KMS-11 (cell line): ENCODE results near the gene PCDHB4.
"Not testable (repeated sequence)": the region's sequence is repeated elsewhere in the genome, so short reads cannot be mapped to it uniquely, and the experiment has no call there.

ENCODE experiments used
- H2AFZ ChIP-seq: fragments of 200-600 bp; sonication (generic); 2 replicates; pipeline ENCODE4 v1.6.1; 2016; ENCODE audit warnings: antibody characterized with exemption, mixed run types, low read depth
- H3K27ac ChIP-seq: fragments of 200-600 bp; sonication (generic); 2 replicates; pipeline ENCODE4 v1.6.1; 2016; ENCODE audit warnings: mild to moderate bottlenecking, mixed run types
- H3K27me3 ChIP-seq: fragments of 200-600 bp; sonication (generic); 2 replicates; pipeline ENCODE4 v1.6.1; 2017; ENCODE audit warnings: mild to moderate bottlenecking, low read depth, mixed run types, moderate library complexity; ENCODE audit not compliant: insufficient read depth
- H3K36me3 ChIP-seq: fragments of 200-600 bp; sonication (generic); 2 replicates; pipeline ENCODE4 v1.6.1; 2017; ENCODE audit warnings: mild to moderate bottlenecking, mixed run types; ENCODE audit not compliant: insufficient read depth
- H3K4me1 ChIP-seq: fragments of 200-600 bp; sonication (generic); 2 replicates; pipeline ENCODE4 v1.6.1; 2016; ENCODE audit warnings: mild to moderate bottlenecking, low read depth, mixed run types; ENCODE audit not compliant: poor library complexity, severe bottlenecking
- H3K4me2 ChIP-seq: fragments of 200-600 bp; sonication (generic); 2 replicates; pipeline ENCODE4 v1.7.0; 2016; ENCODE audit warnings: mild to moderate bottlenecking, mixed run types
- H3K4me3 ChIP-seq: fragments of 200-600 bp; sonication (generic); IDR thresholded peaks from 2 replicates; pipeline ENCODE4 v1.6.1; 2017; ENCODE audit warnings: low read depth, low read length, mixed read lengths; ENCODE audit not compliant: insufficient read depth
- H3K79me2 ChIP-seq: fragments of 200-600 bp; sonication (generic); 2 replicates; pipeline ENCODE4 v1.6.1; 2016; ENCODE audit warnings: low read depth, mixed run types; ENCODE audit not compliant: insufficient read depth
- H3K9ac ChIP-seq: fragments of 200-600 bp; sonication (generic); 2 replicates; pipeline ENCODE4 v1.6.1; 2016; ENCODE audit warnings: mild to moderate bottlenecking, mixed run types
- H4K20me1 ChIP-seq: fragments of 200-600 bp; sonication (generic); 2 replicates; pipeline ENCODE4 v1.6.1; 2016; ENCODE audit warnings: mild to moderate bottlenecking, mixed run types; ENCODE audit not compliant: insufficient read depth
- TF ChIP-seq, protein P1 (sequence below): fragments of 200-600 bp; sonication (generic); conservative IDR thresholded peaks from 2 replicates; pipeline ENCODE4 v1.6.1; 2017; ENCODE audit warnings: low read depth, mild to moderate bottlenecking, antibody characterized with exemption, low read length, moderate library complexity, mixed read lengths

PCDHB4 gene

DNA sequence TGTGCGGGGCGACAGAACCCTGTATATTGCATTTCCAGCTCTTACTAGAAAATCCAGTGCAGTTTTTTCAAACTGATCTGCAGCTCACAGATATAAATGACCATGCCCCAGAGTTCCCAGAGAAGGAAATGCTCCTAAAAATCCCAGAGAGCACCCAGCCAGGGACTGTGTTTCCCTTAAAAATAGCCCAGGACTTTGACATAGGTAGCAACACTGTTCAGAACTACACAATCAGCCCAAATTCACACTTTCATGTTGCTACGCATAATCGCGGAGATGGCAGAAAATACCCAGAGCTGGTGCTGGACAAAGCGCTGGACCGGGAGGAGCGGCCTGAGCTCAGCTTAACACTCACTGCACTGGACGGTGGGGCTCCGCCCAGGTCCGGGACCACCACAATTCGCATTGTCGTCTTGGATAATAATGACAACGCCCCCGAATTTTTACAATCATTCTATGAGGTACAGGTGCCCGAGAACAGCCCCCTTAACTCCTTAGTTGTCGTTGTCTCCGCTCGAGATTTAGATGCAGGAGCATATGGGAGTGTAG lies 14.2 kb downstream of the PCDHB4 start:
- H3K36me3 ChIP-seq, result no peaks in the 10 kb centered on the region
- no peaks in the 10 kb centered on the region for H3K4me1 ChIP-seq
- no peak overlapping the region for H3K4me2 ChIP-seq
- no peaks in the 10 kb centered on the region for H3K79me2 ChIP-seq
- H3K4me3 ChIP-seq, result no peak overlapping the region
- TF ChIP-seq, protein P1, sequence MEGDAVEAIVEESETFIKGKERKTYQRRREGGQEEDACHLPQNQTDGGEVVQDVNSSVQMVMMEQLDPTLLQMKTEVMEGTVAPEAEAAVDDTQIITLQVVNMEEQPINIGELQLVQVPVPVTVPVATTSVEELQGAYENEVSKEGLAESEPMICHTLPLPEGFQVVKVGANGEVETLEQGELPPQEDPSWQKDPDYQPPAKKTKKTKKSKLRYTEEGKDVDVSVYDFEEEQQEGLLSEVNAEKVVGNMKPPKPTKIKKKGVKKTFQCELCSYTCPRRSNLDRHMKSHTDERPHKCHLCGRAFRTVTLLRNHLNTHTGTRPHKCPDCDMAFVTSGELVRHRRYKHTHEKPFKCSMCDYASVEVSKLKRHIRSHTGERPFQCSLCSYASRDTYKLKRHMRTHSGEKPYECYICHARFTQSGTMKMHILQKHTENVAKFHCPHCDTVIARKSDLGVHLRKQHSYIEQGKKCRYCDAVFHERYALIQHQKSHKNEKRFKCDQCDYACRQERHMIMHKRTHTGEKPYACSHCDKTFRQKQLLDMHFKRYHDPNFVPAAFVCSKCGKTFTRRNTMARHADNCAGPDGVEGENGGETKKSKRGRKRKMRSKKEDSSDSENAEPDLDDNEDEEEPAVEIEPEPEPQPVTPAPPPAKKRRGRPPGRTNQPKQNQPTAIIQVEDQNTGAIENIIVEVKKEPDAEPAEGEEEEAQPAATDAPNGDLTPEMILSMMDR, result no peak
- H3K27me3 ChIP-seq, result no peaks in the 10 kb centered on the region
- no peak overlapping the region for H3K9ac ChIP-seq
- H2AFZ ChIP-seq, result no peak overlapping the region
- no peaks in the 10 kb centered on the region for H4K20me1 ChIP-seq
- no peak overlapping the region for H3K27ac ChIP-seq

DNA sequence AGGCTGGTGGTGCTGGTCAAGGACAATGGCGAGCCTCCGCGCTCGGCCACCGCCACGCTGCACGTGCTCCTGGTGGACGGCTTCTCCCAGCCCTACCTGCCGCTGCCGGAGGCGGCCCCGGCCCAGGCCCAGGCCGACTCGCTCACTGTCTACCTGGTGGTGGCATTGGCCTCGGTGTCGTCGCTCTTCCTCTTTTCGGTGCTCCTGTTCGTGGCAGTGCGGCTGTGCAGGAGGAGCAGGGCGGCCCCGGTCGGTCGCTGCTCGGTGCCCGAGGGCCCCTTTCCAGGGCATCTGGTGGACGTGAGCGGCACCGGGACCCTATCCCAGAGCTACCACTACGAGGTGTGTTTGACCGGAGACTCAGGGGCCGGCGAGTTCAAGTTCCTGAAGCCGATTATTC lies 15.7 kb downstream of the PCDHB4 start:
- H3K9ac ChIP-seq, H3K27ac ChIP-seq, H3K4me1 ChIP-seq, H3K36me3 ChIP-seq, H3K4me3 ChIP-seq, H3K27me3 ChIP-seq, H2AFZ ChIP-seq, H3K79me2 ChIP-seq, H3K4me2 ChIP-seq, H4K20me1 ChIP-seq: not testable (repeated sequence)

DNA sequence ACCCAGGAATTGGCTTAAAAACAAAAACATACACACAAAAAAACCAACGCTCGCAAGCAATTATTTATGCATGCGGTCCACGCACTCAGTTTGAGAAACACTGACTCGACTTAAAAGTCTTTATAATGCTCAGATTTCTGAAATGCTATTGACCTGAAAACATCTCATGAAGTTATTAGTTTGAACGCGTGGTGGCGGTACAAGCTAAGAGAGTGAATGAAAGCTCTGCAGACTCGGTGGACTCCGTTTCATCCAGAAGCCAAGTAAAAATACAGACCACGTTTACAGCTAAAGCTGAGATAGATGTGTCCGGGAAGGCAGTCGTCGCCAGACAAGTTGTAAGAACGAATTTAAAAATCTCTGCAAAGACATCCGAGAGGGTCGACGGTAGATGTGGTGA lies 28.2 kb downstream of the PCDHB4 start, which contains the start of gene PCDHB6:
Gene PCDHB6, plus strand, starts transcription at position 246 of the 400 bp plus-strand sequence. CDS start 201 bp downstream, outside the sequence.
- no peaks in the 10 kb centered on the region for H3K36me3 ChIP-seq
- no peak within 1 kb of the TSS for H3K9ac ChIP-seq
- no peaks in the 10 kb centered on the region for H4K20me1 ChIP-seq
- H2AFZ ChIP-seq, result no peak within 1 kb of the TSS
- H3K4me1 ChIP-seq, result no peaks in the 10 kb centered on the region
- H3K4me3 ChIP-seq, result no peak within 1 kb of the TSS
- TF ChIP-seq, protein P1, result no peak
- no peak within 1 kb of the TSS for H3K27ac ChIP-seq
- no peaks in the 10 kb centered on the region for H3K27me3 ChIP-seq
- no peak within 1 kb of the TSS for H3K4me2 ChIP-seq
- H3K79me2 ChIP-seq, result no peaks in the 10 kb centered on the region

DNA sequence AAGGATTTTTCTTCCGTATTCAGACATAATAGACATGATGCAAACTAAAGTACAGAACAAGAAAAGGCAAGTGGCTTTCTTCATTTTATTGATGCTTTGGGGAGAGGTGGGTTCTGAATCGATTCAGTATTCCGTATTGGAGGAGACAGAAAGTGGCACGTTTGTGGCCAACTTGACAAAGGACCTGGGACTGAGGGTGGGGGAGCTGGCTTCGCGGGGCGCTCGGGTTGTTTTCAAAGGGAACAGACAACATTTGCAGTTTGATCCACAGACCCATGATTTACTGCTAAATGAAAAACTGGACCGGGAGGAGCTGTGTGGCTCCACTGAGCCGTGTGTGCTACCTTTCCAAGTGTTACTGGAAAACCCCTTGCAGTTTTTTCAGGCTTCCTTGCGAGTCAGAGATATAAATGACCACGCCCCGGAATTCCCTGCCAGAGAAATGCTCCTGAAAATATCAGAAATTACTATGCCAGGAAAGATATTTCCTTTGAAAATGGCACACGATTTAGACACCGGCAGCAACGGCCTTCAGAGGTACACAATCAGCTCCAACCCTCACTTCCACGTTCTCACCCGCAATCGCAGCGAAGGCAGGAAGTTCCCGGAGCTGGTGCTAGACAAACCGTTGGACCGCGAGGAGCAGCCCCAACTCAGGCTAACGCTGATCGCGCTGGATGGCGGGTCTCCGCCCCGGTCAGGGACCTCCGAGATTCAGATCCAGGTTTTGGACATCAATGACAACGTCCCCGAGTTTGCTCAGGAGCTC lies 28.8 kb downstream of the PCDHB4 start:
- Histone ChIP-seq H3K79me2 (no peaks in the 10 kb centered on the region), H3K4me1 (no peaks in the 10 kb centered on the region), H3K4me3 (no peak overlapping the region), H3K4me2 (no peak overlapping the region), H2AFZ (no peak overlapping the region), H3K27me3 (no peaks in the 10 kb centered on the region), H3K36me3 (no peaks in the 10 kb centered on the region), H3K9ac (no peak overlapping the region), H3K27ac (no peak overlapping the region), H4K20me1 (no peaks in the 10 kb centered on the region)
- TF ChIP-seq, protein P1, result no peak

DNA sequence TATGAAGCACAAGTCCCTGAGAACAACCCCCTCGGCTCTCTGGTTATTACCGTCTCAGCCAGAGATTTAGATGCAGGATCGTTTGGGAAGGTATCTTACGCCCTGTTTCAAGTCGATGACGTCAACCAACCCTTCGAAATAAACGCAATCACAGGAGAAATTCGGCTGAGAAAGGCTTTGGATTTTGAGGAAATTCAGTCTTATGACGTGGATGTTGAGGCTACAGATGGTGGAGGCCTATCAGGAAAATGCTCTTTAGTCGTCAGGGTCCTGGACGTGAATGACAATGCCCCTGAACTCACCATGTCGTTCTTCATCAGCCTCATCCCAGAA lies 29.3 kb downstream of the PCDHB4 start:
- no peak overlapping the region for H3K4me2 ChIP-seq
- no peak overlapping the region for H3K27ac ChIP-seq
- no peaks in the 10 kb centered on the region for H3K79me2 ChIP-seq
- H3K4me3 ChIP-seq, result no peak overlapping the region
- H4K20me1 ChIP-seq, result no peaks in the 10 kb centered on the region
- H3K9ac ChIP-seq, result no peak overlapping the region
- TF ChIP-seq, protein P1, result no peak
- H2AFZ ChIP-seq, result no peak overlapping the region
- no peaks in the 10 kb centered on the region for H3K27me3 ChIP-seq
- no peaks in the 10 kb centered on the region for H3K36me3 ChIP-seq
- H3K4me1 ChIP-seq, result no peaks in the 10 kb centered on the region

DNA sequence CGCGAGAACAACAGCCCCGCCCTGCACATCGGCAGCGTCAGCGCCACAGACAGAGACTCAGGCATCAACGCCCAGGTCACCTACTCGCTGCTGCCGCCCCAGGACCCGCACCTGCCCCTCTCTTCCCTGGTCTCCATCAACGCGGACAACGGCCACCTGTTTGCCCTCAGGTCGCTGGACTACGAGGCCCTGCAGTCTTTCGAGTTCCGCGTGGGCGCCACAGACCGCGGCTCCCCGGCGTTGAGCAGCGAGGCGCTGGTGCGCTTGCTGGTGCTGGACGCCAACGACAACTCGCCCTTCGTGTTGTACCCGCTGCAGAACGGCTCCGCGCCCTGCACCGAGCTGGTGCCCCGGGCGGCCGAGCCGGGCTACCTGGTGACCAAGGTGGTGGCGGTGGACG lies 30.0 kb downstream of the PCDHB4 start:
- H3K36me3 ChIP-seq, H3K27ac ChIP-seq, H3K4me3 ChIP-seq, H3K4me2 ChIP-seq, H3K27me3 ChIP-seq, H2AFZ ChIP-seq, H3K9ac ChIP-seq, H3K79me2 ChIP-seq, H3K4me1 ChIP-seq, H4K20me1 ChIP-seq: not testable (repeated sequence)

DNA sequence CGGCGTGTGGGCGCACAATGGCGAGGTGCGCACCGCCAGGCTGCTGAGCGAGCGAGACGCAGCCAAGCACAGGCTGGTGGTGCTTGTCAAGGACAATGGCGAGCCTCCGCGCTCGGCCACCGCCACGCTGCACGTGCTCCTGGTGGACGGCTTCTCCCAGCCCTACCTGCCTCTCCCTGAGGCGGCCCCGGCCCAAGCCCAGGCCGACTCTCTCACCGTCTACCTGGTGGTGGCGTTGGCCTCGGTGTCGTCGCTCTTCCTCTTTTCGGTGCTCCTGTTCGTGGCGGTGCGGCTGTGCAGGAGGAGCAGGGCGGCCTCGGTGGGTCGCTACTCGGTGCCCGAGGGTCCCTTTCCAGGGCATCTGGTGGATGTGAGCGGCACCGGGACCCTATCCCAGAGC lies 30.5 kb downstream of the PCDHB4 start:
- H3K36me3 ChIP-seq, H3K4me2 ChIP-seq, H3K27ac ChIP-seq, H3K9ac ChIP-seq, H3K4me3 ChIP-seq, H3K79me2 ChIP-seq, H3K4me1 ChIP-seq, H2AFZ ChIP-seq, H4K20me1 ChIP-seq, H3K27me3 ChIP-seq: not testable (repeated sequence)
